Liver (tissue), 9 donors: Measurements from ENCODE around the gene C21orf58. TPM values are rescaled to one million over a fixed set of nuclear protein-coding genes. Genes with fewer than 3 reads are reported as not detected.

ENCODE experiments used
- DNase-seq: peaks from one replicate; pipeline ENCODE4 v3.0.0-alpha.2; 2017; ENCODE audit warnings: low spot score
- H3K27ac ChIP-seq, 2 donors: one replicate each; pipeline ENCODE4 v1.7.0; 2013; ENCODE audit warnings: inconsistent platforms in 2 of 2, low read length in 2 of 2, control low read depth in 1 of 2, low read depth in 1 of 2, mild to moderate bottlenecking in 1 of 2
- H3K27me3 ChIP-seq, 4 donors: one replicate each; pipeline versions ENCODE4 v1.6.1 to v1.7.0; 2013; ENCODE audit warnings: low read length in 3 of 4, inconsistent platforms in 1 of 4, mild to moderate bottlenecking in 1 of 4, moderate library complexity in 1 of 4; ENCODE audit not compliant: control insufficient read depth in 4 of 4, insufficient read depth in 4 of 4
- H3K36me3 ChIP-seq, 4 donors: one replicate each; pipeline versions ENCODE4 v1.6.1 to v1.7.0; 2013; ENCODE audit warnings: low read length in 3 of 4, mild to moderate bottlenecking in 3 of 4, low read depth in 1 of 4, moderate library complexity in 1 of 4; ENCODE audit not compliant: control insufficient read depth in 4 of 4, insufficient read depth in 3 of 4
- H3K4me1 ChIP-seq, 4 donors: one replicate each; pipeline versions ENCODE4 v1.6.1 to v1.7.0; 2013; ENCODE audit warnings: low read length in 3 of 4, mild to moderate bottlenecking in 3 of 4, moderate library complexity in 1 of 4; ENCODE audit not compliant: control insufficient read depth in 4 of 4, insufficient read depth in 4 of 4
- H3K4me3 ChIP-seq, 3 donors: one replicate each; pipeline versions ENCODE4 v1.6.1 to v1.7.0; 2013; ENCODE audit warnings: low read length in 3 of 3, control low read depth in 1 of 3, low read depth in 1 of 3, mild to moderate bottlenecking in 1 of 3
- H3K9ac ChIP-seq, 2 donors: one replicate each; pipeline ENCODE4 v1.7.0; 2013; ENCODE audit warnings: low read length in 2 of 2, mild to moderate bottlenecking in 2 of 2, moderate library complexity in 2 of 2, control low read depth in 1 of 2, low read depth in 1 of 2
- H3K9me3 ChIP-seq, 4 donors: one replicate each; pipeline versions ENCODE4 v1.6.1 to v1.7.0; 2013; ENCODE audit warnings: low read length in 3 of 4; ENCODE audit not compliant: control insufficient read depth in 4 of 4
- FOXA1 ChIP-seq: IDR thresholded peaks from 2 replicates; pipeline ENCODE4 v1.6.1; 2016; ENCODE audit warnings: antibody characterized with exemption
- FOXA2 ChIP-seq: IDR thresholded peaks from 2 replicates; pipeline ENCODE4 v1.6.1; 2016; ENCODE audit warnings: antibody characterized with exemption
- GABPA ChIP-seq, 2 donors: IDR thresholded peaks in 1 of 2; conservative IDR thresholded peaks in 1 of 2; 2 replicates each; pipeline ENCODE4 v1.6.1; 2016; ENCODE audit warnings: antibody characterized with exemption in 2 of 2, mild to moderate bottlenecking in 1 of 2, moderate library complexity in 1 of 2
- HNF4G ChIP-seq: IDR thresholded peaks from 2 replicates; pipeline ENCODE4 v1.6.1; 2016; ENCODE audit warnings: antibody characterized with exemption
- RAD21 ChIP-seq, 2 donors: IDR thresholded peaks; 2 replicates each; pipeline ENCODE4 v1.6.1; 2016; ENCODE audit warnings: antibody characterized with exemption in 2 of 2, mild to moderate bottlenecking in 2 of 2
- RXRA ChIP-seq, 2 donors: IDR thresholded peaks; 2 replicates each; pipeline ENCODE4 v1.6.1; 2017 to 2018; ENCODE audit warnings: antibody characterized with exemption in 2 of 2, mild to moderate bottlenecking in 1 of 2
- SP1 ChIP-seq: IDR thresholded peaks from 2 replicates; pipeline ENCODE4 v1.6.1; 2018; ENCODE audit warnings: antibody characterized with exemption, mild to moderate bottlenecking
- TAF1 ChIP-seq: conservative IDR thresholded peaks from 2 replicates; pipeline ENCODE4 v1.6.1; 2016; ENCODE audit warnings: antibody characterized with exemption, mild to moderate bottlenecking
- YY1 ChIP-seq: IDR thresholded peaks from 2 replicates; pipeline ENCODE4 v1.6.1; 2016; ENCODE audit warnings: antibody characterized with exemption, mild to moderate bottlenecking
- WGBS: extraction: QIAGEN DNeasy Blood & Tissue Kit; methylation state at CpG from one replicate; pipeline ENCODE4 v1.1.7; 2013; 5-methylcytosine and 5-hydroxymethylcytosine counted together
- polyA plus RNA-seq, 2 donors: library from polyadenylated mRNA; stranded (reverse) in 1 of 2; unstranded in 1 of 2; fragments of 200-250 nt in 1 of 2; fragments of >200 nt in 1 of 2; fragmentation: Nextera tagmentation in 1 of 2; extraction: Ambion mirVana in 1 of 2; gene quantifications; one replicate each; pipeline versions ENCODE4 v1.2.1 to v1.2.3, GENCODE V29; 2013 to 2015
- total RNA-seq, 2 donors: library from RNA; depleted of rRNA; stranded (reverse); fragments of >200 nt; gene quantifications; one replicate each; pipeline ENCODE4 v1.2.3, GENCODE V29; 2014
- TF ChIP-seq, protein P1 (sequence below): fragments of 150-350 bp; IDR thresholded peaks from 2 replicates; pipeline ENCODE4 v1.5.1; 2017; ENCODE audit warnings: improper control_type of control experiment, low read depth, low read length; ENCODE audit not compliant: missing input control
- TF ChIP-seq, protein P2 (sequence below): IDR thresholded peaks from 2 replicates; pipeline ENCODE4 v1.6.1; 2016; ENCODE audit warnings: antibody characterized with exemption
- TF ChIP-seq, protein P3 (sequence below): IDR thresholded peaks from 2 replicates; pipeline ENCODE4 v1.6.1; 2016; ENCODE audit warnings: antibody characterized with exemption
- TF ChIP-seq, protein P4 (sequence below): IDR thresholded peaks from 2 replicates; pipeline ENCODE4 v1.6.1; 2016; ENCODE audit warnings: antibody characterized with exemption
- donor health status: healthy.
- donor health status: healthy.
- donor health status: healthy.
- donor health status: healthy.
- donor health status: healthy.

C21orf58 gene
- total and polyA plus RNA-seq, 4 donors = 0.59 to 17.7 (median 0.68) TPM

DNA sequence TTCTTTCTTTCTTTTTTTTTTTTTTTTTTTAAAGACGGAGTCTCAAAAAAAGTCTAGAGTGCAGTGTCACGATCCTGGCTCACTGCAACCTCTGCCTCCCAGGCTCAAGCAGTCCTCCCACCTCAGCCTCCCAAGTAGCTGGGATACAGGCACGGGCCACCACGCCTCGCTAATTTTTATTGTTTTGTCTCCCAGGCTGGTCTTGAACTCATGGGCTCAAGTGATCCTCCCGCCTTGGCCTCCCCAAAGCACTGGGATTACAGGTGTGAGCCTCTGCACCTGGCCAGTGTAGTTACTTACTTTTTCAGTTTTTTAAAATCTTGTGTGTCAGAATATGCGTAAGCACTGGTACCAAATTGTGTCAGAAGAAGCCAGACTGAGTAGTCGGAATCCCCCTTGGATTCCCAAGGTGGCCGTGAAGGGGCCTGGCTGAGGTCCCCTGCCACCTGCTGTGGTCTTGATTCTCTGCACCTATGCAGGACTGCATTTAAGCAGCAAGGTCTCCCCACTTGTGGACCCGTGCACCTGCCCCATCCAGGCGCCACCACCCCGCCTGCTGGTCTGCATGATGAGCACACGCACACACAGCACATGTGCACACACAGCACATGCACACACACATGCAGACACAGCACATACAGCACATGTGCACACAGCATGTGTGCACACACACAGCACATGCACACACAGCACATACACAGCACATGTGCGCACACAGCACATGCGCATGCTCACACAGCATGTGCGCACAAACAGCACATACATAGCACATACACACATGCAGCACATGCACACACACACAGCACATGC, 47.7 kb upstream of the C21orf58 start:
- no peaks in the 10 kb centered on the region for H3K4me1 ChIP-seq
- TF ChIP-seq, protein P1, sequence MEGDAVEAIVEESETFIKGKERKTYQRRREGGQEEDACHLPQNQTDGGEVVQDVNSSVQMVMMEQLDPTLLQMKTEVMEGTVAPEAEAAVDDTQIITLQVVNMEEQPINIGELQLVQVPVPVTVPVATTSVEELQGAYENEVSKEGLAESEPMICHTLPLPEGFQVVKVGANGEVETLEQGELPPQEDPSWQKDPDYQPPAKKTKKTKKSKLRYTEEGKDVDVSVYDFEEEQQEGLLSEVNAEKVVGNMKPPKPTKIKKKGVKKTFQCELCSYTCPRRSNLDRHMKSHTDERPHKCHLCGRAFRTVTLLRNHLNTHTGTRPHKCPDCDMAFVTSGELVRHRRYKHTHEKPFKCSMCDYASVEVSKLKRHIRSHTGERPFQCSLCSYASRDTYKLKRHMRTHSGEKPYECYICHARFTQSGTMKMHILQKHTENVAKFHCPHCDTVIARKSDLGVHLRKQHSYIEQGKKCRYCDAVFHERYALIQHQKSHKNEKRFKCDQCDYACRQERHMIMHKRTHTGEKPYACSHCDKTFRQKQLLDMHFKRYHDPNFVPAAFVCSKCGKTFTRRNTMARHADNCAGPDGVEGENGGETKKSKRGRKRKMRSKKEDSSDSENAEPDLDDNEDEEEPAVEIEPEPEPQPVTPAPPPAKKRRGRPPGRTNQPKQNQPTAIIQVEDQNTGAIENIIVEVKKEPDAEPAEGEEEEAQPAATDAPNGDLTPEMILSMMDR = no peak
- TF ChIP-seq, protein P2, sequence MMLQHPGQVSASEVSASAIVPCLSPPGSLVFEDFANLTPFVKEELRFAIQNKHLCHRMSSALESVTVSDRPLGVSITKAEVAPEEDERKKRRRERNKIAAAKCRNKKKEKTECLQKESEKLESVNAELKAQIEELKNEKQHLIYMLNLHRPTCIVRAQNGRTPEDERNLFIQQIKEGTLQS = no peak
- no peak for TF ChIP-seq FOXA2
- TF ChIP-seq GABPA (IDR thresholded peaks at IDR 0.05 in 1 of 2, conservative IDR thresholded peaks at IDR 0.05 in 1 of 2) = no peak
- no peak for TF ChIP-seq TAF1
- no peak for TF ChIP-seq RAD21 (IDR thresholded peaks at IDR 0.05)
- TF ChIP-seq SP1 = no peak
- no peak for TF ChIP-seq RXRA (IDR thresholded peaks at IDR 0.05)
- TF ChIP-seq, protein P3, sequence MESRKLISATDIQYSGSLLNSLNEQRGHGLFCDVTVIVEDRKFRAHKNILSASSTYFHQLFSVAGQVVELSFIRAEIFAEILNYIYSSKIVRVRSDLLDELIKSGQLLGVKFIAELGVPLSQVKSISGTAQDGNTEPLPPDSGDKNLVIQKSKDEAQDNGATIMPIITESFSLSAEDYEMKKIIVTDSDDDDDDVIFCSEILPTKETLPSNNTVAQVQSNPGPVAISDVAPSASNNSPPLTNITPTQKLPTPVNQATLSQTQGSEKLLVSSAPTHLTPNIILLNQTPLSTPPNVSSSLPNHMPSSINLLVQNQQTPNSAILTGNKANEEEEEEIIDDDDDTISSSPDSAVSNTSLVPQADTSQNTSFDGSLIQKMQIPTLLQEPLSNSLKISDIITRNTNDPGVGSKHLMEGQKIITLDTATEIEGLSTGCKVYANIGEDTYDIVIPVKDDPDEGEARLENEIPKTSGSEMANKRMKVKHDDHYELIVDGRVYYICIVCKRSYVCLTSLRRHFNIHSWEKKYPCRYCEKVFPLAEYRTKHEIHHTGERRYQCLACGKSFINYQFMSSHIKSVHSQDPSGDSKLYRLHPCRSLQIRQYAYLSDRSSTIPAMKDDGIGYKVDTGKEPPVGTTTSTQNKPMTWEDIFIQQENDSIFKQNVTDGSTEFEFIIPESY = no peak
- TF ChIP-seq, protein P4, sequence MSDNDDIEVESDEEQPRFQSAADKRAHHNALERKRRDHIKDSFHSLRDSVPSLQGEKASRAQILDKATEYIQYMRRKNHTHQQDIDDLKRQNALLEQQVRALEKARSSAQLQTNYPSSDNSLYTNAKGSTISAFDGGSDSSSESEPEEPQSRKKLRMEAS = no peak
- TF ChIP-seq YY1 = no peak
- no peak for TF ChIP-seq HNF4G
- no peak overlapping the region for H3K9ac ChIP-seq
- no peaks in the 10 kb centered on the region for H3K27me3 ChIP-seq
- H3K36me3 ChIP-seq = peaks cover 0 to 14% (median 8%) of the 10 kb centered on the region in 4 donors
- WGBS = 98% methylated on average over 16 of the region's 16 CpGs
- H3K27ac ChIP-seq = no peak overlapping the region
- no peak for DNase-seq
- no peak overlapping the region for H3K4me3 ChIP-seq
- no peaks in the 10 kb centered on the region for H3K9me3 ChIP-seq

DNA sequence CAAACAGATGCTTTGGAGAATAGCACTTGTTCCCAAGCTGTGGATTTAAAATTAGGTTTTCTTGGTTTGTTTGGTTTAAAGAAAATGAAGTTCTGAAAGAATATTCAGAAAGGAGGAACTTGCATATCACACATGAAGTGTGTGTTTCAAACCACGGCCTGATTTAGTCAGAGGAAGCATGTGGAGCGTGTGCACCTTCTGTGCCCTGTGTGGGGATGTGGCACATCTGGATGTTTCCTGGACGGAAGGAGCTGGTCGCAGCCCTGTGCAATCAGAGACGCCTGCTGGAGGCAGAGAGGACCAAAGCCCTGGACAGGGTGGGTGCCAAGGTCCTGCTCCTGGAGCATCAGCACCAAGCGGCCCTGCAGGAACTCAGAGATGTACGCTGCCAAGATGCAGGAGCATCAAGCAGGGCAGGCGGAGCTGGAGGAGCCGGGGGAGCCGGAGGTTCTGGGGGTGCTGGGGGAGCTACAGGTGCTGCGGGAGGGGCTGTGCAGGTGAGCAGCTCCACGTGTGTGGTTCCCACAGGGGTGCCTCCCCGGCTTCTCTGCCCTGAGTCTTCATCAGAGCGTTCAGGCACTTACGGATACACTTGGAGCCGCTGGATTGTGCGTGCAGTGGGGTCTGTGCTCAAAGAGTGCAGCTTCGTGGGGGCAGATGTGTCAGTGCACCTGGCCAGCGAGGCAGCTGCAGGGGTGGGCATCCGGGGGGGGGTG, 46.0 kb upstream of the C21orf58 start:
- Histone ChIP-seq H3K9me3 (no peaks in the 10 kb centered on the region), H3K36me3 (peaks cover 3 to 25% (median 16%) of the 10 kb centered on the region in 4 donors), H3K27me3 (no peaks in the 10 kb centered on the region), H3K4me3 (no peak overlapping the region), H3K4me1 (no peaks in the 10 kb centered on the region), H3K9ac (no peak overlapping the region), H3K27ac (no peak overlapping the region)
- 84% methylated on average over 20 of the region's 20 CpGs for WGBS
- DNase-seq = no peak
- TF ChIP-seq, protein P4 = no peak
- no peak for TF ChIP-seq FOXA1
